HUES64 (cell line): Measurements from ENCODE around the gene CTIF.

Experiments used
- H3K27ac ChIP-seq: 2 replicates; pipeline ENCODE4 v1.7.0; 2013; ENCODE audit warnings: low read depth, low read length, inconsistent platforms
- H3K27me3 ChIP-seq: 2 replicates; pipeline ENCODE4 v1.6.1; 2013; ENCODE audit warnings: mild to moderate bottlenecking, low read length; ENCODE audit not compliant: insufficient read depth
- H3K36me3 ChIP-seq: 2 replicates; pipeline ENCODE4 v1.6.1; 2013; ENCODE audit warnings: mild to moderate bottlenecking, low read length; ENCODE audit not compliant: insufficient read depth
- H3K4me1 ChIP-seq: 2 replicates; pipeline ENCODE4 v1.6.1; 2013; ENCODE audit warnings: mild to moderate bottlenecking, low read length, moderate library complexity; ENCODE audit not compliant: insufficient read depth
- H3K4me3 ChIP-seq: 2 replicates; pipeline ENCODE4 v1.5.1; 2013; ENCODE audit warnings: mild to moderate bottlenecking, low read length, moderate library complexity
- H3K9ac ChIP-seq: 2 replicates; pipeline ENCODE4 v1.6.1; 2013; ENCODE audit warnings: mild to moderate bottlenecking, low read depth, low read length
- H3K9me3 ChIP-seq: 2 replicates; pipeline ENCODE4 v1.6.1; 2013; ENCODE audit warnings: low read depth, low read length; ENCODE audit not compliant: insufficient read depth
- WGBS: fragments of 150-250, 120-280 bp; methylation state at CpG from one replicate; pipeline ENCODE4 v1.1.7; 2013; ENCODE audit warnings: missing lambda C conversion rate; 5-methylcytosine and 5-hydroxymethylcytosine counted together

The CTIF gene

GRCh38 chr18:48552130-48552529, 13.3 kb downstream of the CTIF start:
- 96% methylated on average over 3 of the region's 3 CpGs for WGBS
- H3K27ac ChIP-seq, result no peak overlapping the region
- H3K4me1 ChIP-seq, result peaks cover 14% of the 10 kb centered on the region; the same call in 1 of the 2 replicates
- no peaks in the 10 kb centered on the region for H3K27me3 ChIP-seq
- H3K4me3 ChIP-seq, result no peak overlapping the region
- H3K36me3 ChIP-seq, result no peaks in the 10 kb centered on the region
- no peak overlapping the region for H3K9ac ChIP-seq
- H3K9me3 ChIP-seq, result no peaks in the 10 kb centered on the region

- Histone ChIP-seq H3K9me3 (no peaks in the 10 kb centered on the region), H3K27me3 (no peaks in the 10 kb centered on the region), H3K27ac (no peak overlapping the region), H3K36me3 (no peaks in the 10 kb centered on the region), H3K4me3 (no peak overlapping the region), H3K9ac (no peak overlapping the region), H3K4me1 (peaks cover 4% of the 10 kb centered on the region; the same call in 1 of the 2 replicates)
- WGBS, result 94% methylated on average over 13 of the region's 13 CpGs
Measured at GRCh38 chr18:48553236-48553635, 14.4 kb downstream of the CTIF start.

GRCh38 chr18:48554610-48555400, 16.0 kb downstream of the CTIF start:
- no peaks in the 10 kb centered on the region for H3K36me3 ChIP-seq

GRCh38 chr18:48555465-48555995, 16.7 kb downstream of the CTIF start:
- no peaks in the 10 kb centered on the region for H3K27me3 ChIP-seq
- no peaks in the 10 kb centered on the region for H3K9me3 ChIP-seq
- H3K9ac ChIP-seq, result no peak overlapping the region
- no peaks in the 10 kb centered on the region for H3K4me1 ChIP-seq
- H3K4me3 ChIP-seq, result no peak overlapping the region
- H3K36me3 ChIP-seq, result no peaks in the 10 kb centered on the region
- H3K27ac ChIP-seq, result no peak overlapping the region

More at GRCh38 chr18:48554610-48555400, 16.0 kb downstream of the CTIF start:
- H3K4me3 ChIP-seq, result no peak overlapping the region
- H3K9me3 ChIP-seq, result no peaks in the 10 kb centered on the region
- WGBS, result 96% methylated on average over 7 of the region's 7 CpGs
- no peaks in the 10 kb centered on the region for H3K27me3 ChIP-seq
- H3K9ac ChIP-seq, result no peak overlapping the region
- H3K4me1 ChIP-seq, result no peaks in the 10 kb centered on the region
- H3K27ac ChIP-seq, result no peak overlapping the region

GRCh38 chr18:48557640-48558174, 18.9 kb downstream of the CTIF start:
- H3K36me3 ChIP-seq, result no peaks in the 10 kb centered on the region
- peaks cover 3% of the 10 kb centered on the region; the same call in 1 of the 2 replicates for H3K4me1 ChIP-seq
- no peaks in the 10 kb centered on the region for H3K27me3 ChIP-seq
- H3K9me3 ChIP-seq, result no peaks in the 10 kb centered on the region
- 63% methylated on average over 1 of the region's 2 CpGs for WGBS
- H3K27ac ChIP-seq, result no peak overlapping the region
- no peak overlapping the region for H3K4me3 ChIP-seq
- no peak overlapping the region for H3K9ac ChIP-seq

- WGBS, result 91% methylated on average over 1 of the region's 2 CpGs
- Histone ChIP-seq H3K4me3 (no peak overlapping the region), H3K4me1 (peaks cover 3% of the 10 kb centered on the region; the same call in 1 of the 2 replicates), H3K36me3 (no peaks in the 10 kb centered on the region), H3K27me3 (no peaks in the 10 kb centered on the region), H3K9ac (no peak overlapping the region), H3K27ac (no peak overlapping the region), H3K9me3 (no peaks in the 10 kb centered on the region)
Measured at GRCh38 chr18:48558248-48558647, 19.4 kb downstream of the CTIF start.

- Histone ChIP-seq H3K36me3 (no peaks in the 10 kb centered on the region), H3K4me1 (peaks cover 3% of the 10 kb centered on the region; the same call in 1 of the 2 replicates), H3K4me3 (no peak overlapping the region), H3K27me3 (no peaks in the 10 kb centered on the region), H3K9ac (no peak overlapping the region), H3K9me3 (no peaks in the 10 kb centered on the region), H3K27ac (no peak overlapping the region)
- 87% methylated on average over 7 of the region's 7 CpGs for WGBS
Measured at GRCh38 chr18:48560491-48560890, 21.7 kb downstream of the CTIF start.

- H3K9me3 ChIP-seq, result no peaks in the 10 kb centered on the region
- peaks cover 3% of the 10 kb centered on the region; the same call in 1 of the 2 replicates for H3K4me1 ChIP-seq
- H3K36me3 ChIP-seq, result no peaks in the 10 kb centered on the region
- H3K27ac ChIP-seq, result no peak overlapping the region
- H3K9ac ChIP-seq, result no peak overlapping the region
- H3K4me3 ChIP-seq, result no peak overlapping the region
- H3K27me3 ChIP-seq, result no peaks in the 10 kb centered on the region
Measured at GRCh38 chr18:48562075-48562474, 23.2 kb downstream of the CTIF start.

- Histone ChIP-seq H3K9ac (no peak overlapping the region), H3K27ac (no peak overlapping the region)
- 64% methylated on average over 2 of the region's 2 CpGs for WGBS
Measured at GRCh38 chr18:48563027-48563426, 24.2 kb downstream of the CTIF start.

GRCh38 chr18:48564139-48564538, 25.3 kb downstream of the CTIF start:
- Histone ChIP-seq H3K4me3 (no peak overlapping the region), H3K27ac (no peak overlapping the region), H3K9me3 (no peaks in the 10 kb centered on the region), H3K36me3 (no peaks in the 10 kb centered on the region), H3K4me1 (peaks cover 3% of the 10 kb centered on the region; the same call in 1 of the 2 replicates), H3K27me3 (no peaks in the 10 kb centered on the region), H3K9ac (no peak overlapping the region)
- 91% methylated on average over 8 of the region's 8 CpGs for WGBS

More at GRCh38 chr18:48563027-48563426, 24.2 kb downstream of the CTIF start:
- Histone ChIP-seq H3K9me3 (no peaks in the 10 kb centered on the region), H3K4me1 (peaks cover 3% of the 10 kb centered on the region; the same call in 1 of the 2 replicates), H3K27me3 (no peaks in the 10 kb centered on the region), H3K4me3 (no peak overlapping the region), H3K36me3 (no peaks in the 10 kb centered on the region)

- Histone ChIP-seq H3K27ac (no peak overlapping the region), H3K9me3 (no peaks in the 10 kb centered on the region), H3K9ac (no peak overlapping the region), H3K36me3 (no peaks in the 10 kb centered on the region), H3K27me3 (no peaks in the 10 kb centered on the region), H3K4me1 (peaks cover 3% of the 10 kb centered on the region; the same call in 1 of the 2 replicates), H3K4me3 (no peak overlapping the region)
- 88% methylated on average over 10 of the region's 10 CpGs for WGBS
Measured at GRCh38 chr18:48565105-48565504, 26.3 kb downstream of the CTIF start.
